B cell (primary cell): Measurements from ENCODE around the gene ICAM4. TPM values are rescaled to one million over a fixed set of nuclear protein-coding genes. Genes with fewer than 3 reads are reported as not detected.

ENCODE experiments used
- ATAC-seq: fragments of 200-7000 bp; cut with Tn5 transposase; one replicate; pipeline ENCODE4 v1.10.0; 2021; ENCODE audit warnings: low read depth, mild to moderate bottlenecking, moderate number of reproducible peaks, moderate library complexity
- CTCF ChIA-PET: fragments of 350-600 bp; sonication (Branson Sonifier 250); formaldehyde crosslinking; loops from one replicate; lab custom pipeline; 2021; ENCODE audit warnings: antibody characterized with exemption, inconsistent platforms; lab: Charles Lee
- POLR2A ChIA-PET: fragments of 350-600 bp; sonication (Branson Sonifier 250); formaldehyde crosslinking; loops from one replicate; lab custom pipeline; 2021; ENCODE audit warnings: antibody characterized with exemption; lab: Charles Lee
- DNase-seq: peaks from one replicate; pipeline ENCODE4 v3.0.0; 2013
- H2AFZ ChIP-seq: 2 replicates; pipeline ENCODE4 v1.6.1; 2012; ENCODE audit warnings: mild to moderate bottlenecking, low read depth, low read length; ENCODE audit not compliant: insufficient read depth, poor library complexity, severe bottlenecking
- H3K27ac ChIP-seq, 2 donors: 1 replicate in 1 of 2; 2 replicates in 1 of 2; pipeline ENCODE4 v1.5.1; 2012 to 2013; ENCODE audit warnings: low read length in 2 of 2, mild to moderate bottlenecking in 2 of 2, moderate library complexity in 1 of 2
- H3K27me3 ChIP-seq, 4 experiments: fragments of 200-600 bp in 1 of 4; sonication (generic) in 1 of 4; replicated peaks in 1 of 4; 1 replicate in 2 of 4; 2 replicates in 2 of 4; pipeline versions ENCODE4 v1.6.1 to v1.7.0; 2013 to 2016; ENCODE audit warnings: low read length in 3 of 4, mild to moderate bottlenecking in 2 of 4, mixed read lengths in 1 of 4, moderate library complexity in 1 of 4; ENCODE audit not compliant: insufficient read depth in 4 of 4, control insufficient read depth in 3 of 4; ENCODE audit errors: control extremely low read depth in 1 of 4
- H3K36me3 ChIP-seq, 2 experiments: replicated peaks in 1 of 2; 1 replicate in 1 of 2; 2 replicates in 1 of 2; pipeline versions ENCODE4 v1.6.1 to v1.7.1; 2013; ENCODE audit warnings: low read length in 1 of 2; ENCODE audit not compliant: insufficient read depth in 2 of 2, control insufficient read depth in 1 of 2; ENCODE audit errors: control extremely low read depth in 1 of 2, extremely low read depth in 1 of 2
- H3K4me1 ChIP-seq, 2 donors: fragments of 200-600 bp in 1 of 2; sonication (generic) in 1 of 2; 1 replicate in 1 of 2; 2 replicates in 1 of 2; pipeline versions ENCODE4 v1.5.1 to v1.6.1; 2013 to 2017; ENCODE audit warnings: low read length in 2 of 2; ENCODE audit not compliant: control insufficient read depth in 2 of 2, insufficient read depth in 2 of 2
- H3K4me2 ChIP-seq: replicated peaks from 2 replicates; pipeline ENCODE3; 2012; ENCODE audit warnings: mild to moderate bottlenecking, low read depth, low read length; ENCODE audit not compliant: poor library complexity, severe bottlenecking
- H3K4me3 ChIP-seq, 5 experiments: fragments of 200-600 bp in 1 of 5; sonication (generic) in 1 of 5; 1 replicate in 3 of 5; 2 replicates in 2 of 5; pipeline versions ENCODE4 v1.5.1 to v1.7.0; 2011 to 2016; ENCODE audit warnings: low read length in 4 of 5, mild to moderate bottlenecking in 4 of 5, low read depth in 2 of 5, control low read depth in 1 of 5, moderate library complexity in 1 of 5; ENCODE audit not compliant: insufficient read depth in 1 of 5; ENCODE audit errors: control extremely low read depth in 1 of 5, extremely low read depth in 1 of 5
- H3K79me2 ChIP-seq: fragments of 200-600 bp; sonication (generic); one replicate; pipeline ENCODE4 v1.6.0; 2016; ENCODE audit warnings: low read length; ENCODE audit not compliant: control insufficient read depth, insufficient read depth
- H3K9ac ChIP-seq: fragments of 200-600 bp; sonication (generic); 2 replicates; pipeline ENCODE4 v1.6.1; 2017; ENCODE audit warnings: mild to moderate bottlenecking, low read length, moderate library complexity
- H3K9me3 ChIP-seq, 3 donors: one replicate each; pipeline versions ENCODE4 v1.6.1 to v1.7.1; 2013; ENCODE audit warnings: low read length in 2 of 3; ENCODE audit not compliant: control insufficient read depth in 2 of 3, insufficient read depth in 1 of 3; ENCODE audit errors: control extremely low read depth in 1 of 3
- H4K20me1 ChIP-seq: 2 replicates; pipeline ENCODE4 v1.6.0; 2012; ENCODE audit warnings: mild to moderate bottlenecking, low read length; ENCODE audit not compliant: insufficient read depth, control insufficient read depth, poor library complexity, severe bottlenecking
- H3K27ac Mint-ChIP-seq: one replicate; pipeline ENCODE4 v1.8.0; 2021; ENCODE audit warnings: mixed read lengths
- H3K27me3 Mint-ChIP-seq: one replicate; pipeline ENCODE4 v1.8.0; 2021; ENCODE audit warnings: mixed read lengths
- H3K4me1 Mint-ChIP-seq: one replicate; pipeline ENCODE4 v1.8.0; 2021; ENCODE audit warnings: mixed read lengths
- H3K4me3 Mint-ChIP-seq: one replicate; pipeline ENCODE4 v1.8.0; 2021; ENCODE audit warnings: mixed read lengths
- H3K9me3 Mint-ChIP-seq: one replicate; pipeline ENCODE4 v1.8.0; 2022; ENCODE audit warnings: mixed read lengths; ENCODE audit not compliant: insufficient read depth
- EZH2 ChIP-seq: IDR thresholded peaks from 2 replicates; pipeline ENCODE4 v1.6.1; 2012; ENCODE audit warnings: borderline replicate concordance, low read depth, mild to moderate bottlenecking, moderate library complexity, low read length; ENCODE audit not compliant: insufficient read depth, poor library complexity, severe bottlenecking
- WGBS: methylation state at CpG from one replicate; pipeline ENCODE4 v1.1.5; 2013; ENCODE audit warnings: missing lambda C conversion rate; ENCODE audit not compliant: insufficient coverage; 5-methylcytosine and 5-hydroxymethylcytosine counted together
- intact Hi-C: fragments of 100-400 bp; cut with micrococcal nuclease; formaldehyde crosslinking; loops from one replicate; pipeline ENCODE4 v1.10.0; 2022
- polyA plus RNA-seq: library from polyadenylated mRNA; depleted of rRNA; stranded (reverse); fragments of >200 nt; gene quantifications from 2 replicates; pipeline ENCODE4 v1.2.3, GENCODE V29; 2012
- total RNA-seq, 2 donors: library from RNA; stranded (reverse); fragments of 120-200 nt in 1 of 2; gene quantifications; 1 replicate in 1 of 2; 2 replicates in 1 of 2; pipeline versions ENCODE4 v1.2.3 to v1.2.4, GENCODE V29; 2013 to 2022
- TF ChIP-seq, protein P1 (sequence below): fragments of 200-600 bp; IDR thresholded peaks from one replicate; pipeline ENCODE4 v1.8.0; 2022; ENCODE audit warnings: antibody characterized with exemption, mild to moderate bottlenecking

ICAM4 gene
- total and polyA plus RNA-seq, 2 donors (not counting 1 experiment from before 2014, with no cell fraction given): 0.44 to 0.78 TPM

DNA sequence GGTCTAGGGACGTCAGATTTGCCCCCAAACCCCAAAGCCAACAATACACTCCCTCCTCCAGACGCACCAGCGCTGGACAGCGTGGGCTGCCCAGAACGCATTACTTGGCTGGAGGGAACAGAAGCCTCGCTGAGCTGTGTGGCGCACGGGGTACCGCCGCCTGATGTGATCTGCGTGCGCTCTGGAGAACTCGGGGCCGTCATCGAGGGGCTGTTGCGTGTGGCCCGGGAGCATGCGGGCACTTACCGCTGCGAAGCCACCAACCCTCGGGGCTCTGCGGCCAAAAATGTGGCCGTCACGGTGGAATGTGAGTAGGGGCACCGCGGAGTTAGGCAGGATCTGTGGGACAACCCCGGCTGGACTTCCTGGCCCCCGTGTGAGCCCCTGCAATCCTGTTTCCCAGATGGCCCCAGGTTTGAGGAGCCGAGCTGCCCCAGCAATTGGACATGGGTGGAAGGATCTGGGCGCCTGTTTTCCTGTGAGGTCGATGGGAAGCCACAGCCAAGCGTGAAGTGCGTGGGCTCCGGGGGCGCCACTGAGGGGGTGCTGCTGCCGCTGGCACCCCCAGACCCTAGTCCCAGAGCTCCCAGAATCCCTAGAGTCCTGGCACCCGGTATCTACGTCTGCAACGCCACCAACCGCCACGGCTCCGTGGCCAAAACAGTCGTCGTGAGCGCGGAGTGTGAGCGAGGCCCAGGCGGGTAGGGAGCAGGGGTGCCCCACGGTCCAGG lies 7.0 kb downstream of the ICAM4 start:
- POLR2A ChIA-PET: interaction anchor here (0.8 kb wide), 1 partner anchor 22 kb away, joined by 3 read pairs; no protein-coding TSS in a partner anchor
- Histone ChIP-seq H3K4me3 (no peak overlapping the region), H3K27ac (no peak overlapping the region), H2AFZ (no peak overlapping the region), H3K79me2 (no peaks in the 10 kb centered on the region), H4K20me1 (peaks cover 29% of the 10 kb centered on the region), H3K9ac (no peak overlapping the region), H3K4me1 (peaks cover 72 to 74% of the 10 kb centered on the region in 2 donors), H3K27me3 (peaks cover 0 to 75% (median 50%) of the 10 kb centered on the region in 4 experiments), H3K36me3 (no peaks in the 10 kb centered on the region), H3K9me3 (peaks cover 0 to 55% (median 0%) of the 10 kb centered on the region in 3 donors), H3K4me2 (peak overlapping the region; percentile 96)
- DNase-seq (peak; percentile 44), ATAC-seq (no peak)
- Mint-ChIP-seq H3K4me3 (peak overlapping the region; percentile 87), H3K9me3 (no peaks in the 10 kb centered on the region), H3K4me1 (peaks cover 58% of the 10 kb centered on the region), H3K27ac (no peak overlapping the region), H3K27me3 (peaks cover 39% of the 10 kb centered on the region)
- TF ChIP-seq EZH2: no peak
- TF ChIP-seq, protein P1, sequence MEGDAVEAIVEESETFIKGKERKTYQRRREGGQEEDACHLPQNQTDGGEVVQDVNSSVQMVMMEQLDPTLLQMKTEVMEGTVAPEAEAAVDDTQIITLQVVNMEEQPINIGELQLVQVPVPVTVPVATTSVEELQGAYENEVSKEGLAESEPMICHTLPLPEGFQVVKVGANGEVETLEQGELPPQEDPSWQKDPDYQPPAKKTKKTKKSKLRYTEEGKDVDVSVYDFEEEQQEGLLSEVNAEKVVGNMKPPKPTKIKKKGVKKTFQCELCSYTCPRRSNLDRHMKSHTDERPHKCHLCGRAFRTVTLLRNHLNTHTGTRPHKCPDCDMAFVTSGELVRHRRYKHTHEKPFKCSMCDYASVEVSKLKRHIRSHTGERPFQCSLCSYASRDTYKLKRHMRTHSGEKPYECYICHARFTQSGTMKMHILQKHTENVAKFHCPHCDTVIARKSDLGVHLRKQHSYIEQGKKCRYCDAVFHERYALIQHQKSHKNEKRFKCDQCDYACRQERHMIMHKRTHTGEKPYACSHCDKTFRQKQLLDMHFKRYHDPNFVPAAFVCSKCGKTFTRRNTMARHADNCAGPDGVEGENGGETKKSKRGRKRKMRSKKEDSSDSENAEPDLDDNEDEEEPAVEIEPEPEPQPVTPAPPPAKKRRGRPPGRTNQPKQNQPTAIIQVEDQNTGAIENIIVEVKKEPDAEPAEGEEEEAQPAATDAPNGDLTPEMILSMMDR: no peak
- 33% methylated on average over 48 of the region's 49 CpGs for WGBS
- intact Hi-C loops: no loop called here
- CTCF ChIA-PET: interaction anchor here (1.1 kb wide), 1 partner anchor 23 kb away, joined by 5 read pairs; the partner anchor contains the start of gene ICAM1

DNA sequence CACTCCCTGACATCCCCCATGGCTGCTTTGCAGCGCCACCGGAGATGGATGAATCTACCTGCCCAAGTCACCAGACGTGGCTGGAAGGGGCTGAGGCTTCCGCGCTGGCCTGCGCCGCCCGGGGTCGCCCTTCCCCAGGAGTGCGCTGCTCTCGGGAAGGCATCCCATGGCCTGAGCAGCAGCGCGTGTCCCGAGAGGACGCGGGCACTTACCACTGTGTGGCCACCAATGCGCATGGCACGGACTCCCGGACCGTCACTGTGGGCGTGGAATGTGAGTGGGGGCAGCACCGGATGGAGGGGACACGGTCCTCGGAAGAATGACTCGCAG lies 7.6 kb downstream of the ICAM4 start:
- peaks cover 0 to 70% (median 45%) of the 10 kb centered on the region in 4 experiments for H3K27me3 ChIP-seq
- POLR2A ChIA-PET: interaction anchor here (0.8 kb wide), 1 partner anchor 23 kb away, joined by 3 read pairs; no protein-coding TSS in a partner anchor
- ATAC-seq: no peak

More for the DNA sequence above, 7.6 kb downstream of the ICAM4 start:
- DNase-seq: peak; percentile 43
- Mint-ChIP-seq H3K4me3 (peak overlapping the region; percentile 44), H3K4me1 (peaks cover 52% of the 10 kb centered on the region), H3K27me3 (peaks cover 39% of the 10 kb centered on the region), H3K9me3 (no peaks in the 10 kb centered on the region), H3K27ac (peak overlapping the region; percentile 37)
- H3K9me3 ChIP-seq: peaks cover 0 to 50% (median 0%) of the 10 kb centered on the region in 3 donors
- CTCF ChIA-PET: interaction anchor here (1.1 kb wide), 1 partner anchor 23 kb away, joined by 5 read pairs; the partner anchor contains the start of gene ICAM1
- no peaks in the 10 kb centered on the region for H3K36me3 ChIP-seq
- TF ChIP-seq EZH2: no peak
- TF ChIP-seq, protein P1: no peak
- H3K9ac ChIP-seq: no peak overlapping the region
- no peak overlapping the region for H2AFZ ChIP-seq
- peaks cover 66 to 68% of the 10 kb centered on the region in 2 donors for H3K4me1 ChIP-seq
- H3K79me2 ChIP-seq: no peaks in the 10 kb centered on the region
- intact Hi-C loops: no loop called here
- H3K4me3 ChIP-seq: no peak overlapping the region
- H4K20me1 ChIP-seq: peaks cover 29% of the 10 kb centered on the region
- WGBS: 25% methylated on average over 25 of the region's 25 CpGs
- no peak overlapping the region for H3K27ac ChIP-seq
- H3K4me2 ChIP-seq: peak overlapping the region; percentile 96
